Measurements from ENCODE around the gene GNB5.
"Not testable (repeated sequence)": the region's sequence is repeated elsewhere in the genome, so short reads cannot be mapped to it uniquely, and the experiment has no call there.

Gene GNB5

DNA sequence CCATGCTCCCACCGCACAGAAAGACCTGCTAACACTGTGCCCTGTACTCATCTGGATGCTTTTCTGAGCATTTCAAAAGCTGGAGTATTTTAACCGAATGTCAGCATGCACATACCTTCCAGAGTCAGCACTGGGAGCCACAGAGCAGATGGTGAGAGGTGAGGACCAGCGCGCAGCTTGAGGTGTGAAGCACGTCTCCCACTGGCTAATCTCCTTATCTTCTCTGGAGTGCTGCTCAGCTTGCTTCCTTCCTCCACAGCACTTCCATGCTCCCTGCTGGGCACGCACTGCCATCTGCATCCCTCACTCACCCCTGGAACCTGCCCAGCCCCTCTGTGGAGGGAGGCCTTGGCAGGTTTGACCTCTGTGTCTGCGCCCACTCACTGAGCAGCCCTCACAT is at the start of gene GNB5:
GNB5 (minus strand) TSS at position 186 of the 400 bp plus-strand sequence. CDS start 6,716 bp downstream, outside the sequence.
- POLR2A ChIA-PET (ENCODE audit: low non-redundant PET) = no interaction called here
- no peak within 1 kb of the TSS for H3K27ac ChIP-seq
- TF ChIP-seq, protein P1, sequence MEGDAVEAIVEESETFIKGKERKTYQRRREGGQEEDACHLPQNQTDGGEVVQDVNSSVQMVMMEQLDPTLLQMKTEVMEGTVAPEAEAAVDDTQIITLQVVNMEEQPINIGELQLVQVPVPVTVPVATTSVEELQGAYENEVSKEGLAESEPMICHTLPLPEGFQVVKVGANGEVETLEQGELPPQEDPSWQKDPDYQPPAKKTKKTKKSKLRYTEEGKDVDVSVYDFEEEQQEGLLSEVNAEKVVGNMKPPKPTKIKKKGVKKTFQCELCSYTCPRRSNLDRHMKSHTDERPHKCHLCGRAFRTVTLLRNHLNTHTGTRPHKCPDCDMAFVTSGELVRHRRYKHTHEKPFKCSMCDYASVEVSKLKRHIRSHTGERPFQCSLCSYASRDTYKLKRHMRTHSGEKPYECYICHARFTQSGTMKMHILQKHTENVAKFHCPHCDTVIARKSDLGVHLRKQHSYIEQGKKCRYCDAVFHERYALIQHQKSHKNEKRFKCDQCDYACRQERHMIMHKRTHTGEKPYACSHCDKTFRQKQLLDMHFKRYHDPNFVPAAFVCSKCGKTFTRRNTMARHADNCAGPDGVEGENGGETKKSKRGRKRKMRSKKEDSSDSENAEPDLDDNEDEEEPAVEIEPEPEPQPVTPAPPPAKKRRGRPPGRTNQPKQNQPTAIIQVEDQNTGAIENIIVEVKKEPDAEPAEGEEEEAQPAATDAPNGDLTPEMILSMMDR (conservative IDR thresholded peaks at IDR 0.05; ENCODE audit: low read depth) = no peak
- CTCF ChIA-PET = interaction anchor here (0.5 kb wide), 1 partner anchor 1854 kb away, joined by 6 read pairs; no protein-coding TSS in a partner anchor
- DNase-seq (ENCODE audit: low spot score) = no peak

DNA sequence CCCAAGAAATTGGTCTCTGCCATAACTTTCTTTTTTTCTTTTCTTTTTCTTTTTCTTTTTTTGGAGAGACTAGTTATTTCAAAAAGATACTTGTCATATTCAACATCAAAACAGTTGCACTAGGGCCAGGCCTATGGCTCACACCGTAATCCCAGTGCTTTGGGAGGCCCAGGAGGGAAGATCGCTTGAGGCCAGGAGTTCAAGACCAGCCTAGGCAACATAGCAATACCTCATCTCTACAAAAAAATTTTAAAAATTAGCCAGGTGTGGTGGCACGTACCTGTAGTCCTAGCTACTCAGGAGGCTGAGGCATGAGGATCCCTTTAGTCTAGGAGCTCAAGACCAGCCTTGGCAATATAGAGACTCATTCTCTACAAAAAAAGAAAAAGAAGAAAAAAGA is 49.0 kb upstream of the GNB5 start:
- POLR2A ChIA-PET (ENCODE audit: low non-redundant PET) = interaction anchor here (0.6 kb wide), 1 partner anchor 382 kb away, joined by 3 read pairs; no protein-coding TSS in a partner anchor
- TF ChIP-seq, protein P1 (conservative IDR thresholded peaks at IDR 0.05; ENCODE audit: low read depth) = no peak

DNA sequence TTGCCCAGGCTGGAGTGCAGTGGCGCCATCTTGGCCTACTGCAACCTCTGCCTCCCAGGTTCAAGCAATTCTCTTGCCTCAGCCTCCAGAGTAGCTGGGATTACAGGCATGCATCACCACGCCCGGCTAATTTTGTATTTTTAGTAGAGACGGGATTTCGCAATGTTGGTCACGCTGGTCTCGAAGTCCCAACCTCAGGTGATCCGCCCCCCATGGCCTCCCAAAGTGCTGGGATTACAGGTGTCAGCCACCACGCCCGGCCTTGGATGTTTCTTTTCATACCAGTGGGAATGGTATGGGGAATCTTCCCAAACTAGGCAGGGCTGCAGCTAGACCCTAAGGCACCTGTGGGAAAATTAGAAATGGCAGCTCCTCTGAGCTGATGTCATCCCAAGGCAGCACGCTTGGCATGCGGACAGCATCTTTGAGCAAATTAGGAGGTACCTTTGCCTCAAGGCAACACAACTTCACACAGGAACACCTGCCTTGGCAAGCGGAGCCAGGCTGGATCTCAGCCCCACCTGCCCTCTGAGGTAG is 47.9 kb upstream of the GNB5 start:
- DNase-seq (ENCODE audit: low spot score); POLR2A ChIA-PET (ENCODE audit: low non-redundant PET); H3K27ac ChIP-seq: not testable (repeated sequence)
- CTCF ChIA-PET = interaction anchor here (0.6 kb wide), 1 partner anchor 13 kb away, joined by 4 read pairs; no protein-coding TSS in a partner anchor

More for the DNA sequence above, 49.0 kb upstream of the GNB5 start:
- CTCF ChIA-PET = interaction anchor here (1.7 kb wide), 1 partner anchor 12 kb away, joined by 7 read pairs; no protein-coding TSS in a partner anchor
- DNase-seq (ENCODE audit: low spot score) = no peak
- no peak overlapping the region for H3K27ac ChIP-seq

DNA sequence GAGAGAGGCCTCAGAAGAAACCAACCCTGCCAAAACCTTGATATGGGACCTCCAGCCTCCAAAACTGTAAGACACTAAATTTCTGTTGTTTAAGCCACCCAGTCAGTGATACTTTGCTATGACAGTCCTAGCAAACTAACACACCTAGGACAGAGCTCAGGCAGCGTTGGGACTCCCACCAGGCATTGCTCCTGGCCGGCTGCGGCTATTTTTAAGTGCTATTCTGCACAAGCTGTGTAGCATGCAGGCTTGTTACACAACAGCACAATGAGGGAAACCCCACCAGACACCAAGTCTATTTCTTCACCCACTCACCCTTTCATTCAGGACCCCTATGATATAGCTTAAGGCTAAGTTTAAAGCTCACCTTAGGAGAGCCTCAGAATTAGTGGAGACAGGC is 47.0 kb upstream of the GNB5 start:
- CTCF ChIA-PET = no interaction called here
- POLR2A ChIA-PET (ENCODE audit: low non-redundant PET) = no interaction called here
- no peak overlapping the region for H3K27ac ChIP-seq
- TF ChIP-seq, protein P1 (conservative IDR thresholded peaks at IDR 0.05; ENCODE audit: low read depth) = no peak
- DNase-seq (ENCODE audit: low spot score) = no peak

DNA sequence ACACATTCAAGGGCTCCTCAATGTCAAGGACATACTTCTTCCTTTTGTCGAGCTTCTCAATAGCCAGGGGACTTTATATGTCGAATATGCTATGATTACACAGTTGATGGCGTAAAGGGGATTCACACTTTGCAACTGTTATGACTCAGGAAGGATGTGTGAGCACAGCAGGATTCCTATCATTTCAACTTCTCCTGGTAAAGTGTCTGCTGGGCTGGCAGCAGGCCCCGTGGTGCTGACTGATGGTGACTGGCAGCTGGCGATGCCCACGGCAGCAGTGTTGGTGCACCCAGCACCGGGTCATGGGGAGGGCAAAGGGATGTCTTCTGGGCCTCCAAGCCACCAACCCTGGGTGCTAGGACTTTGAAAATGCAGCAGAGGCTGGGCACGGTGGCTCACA is 44.8 kb upstream of the GNB5 start:
- TF ChIP-seq, protein P1 (conservative IDR thresholded peaks at IDR 0.05; ENCODE audit: low read depth) = no peak
- no peak overlapping the region for H3K27ac ChIP-seq
- no peak for DNase-seq (ENCODE audit: low spot score)
- ChIA-PET CTCF (interaction anchor here (0.8 kb wide), 1 partner anchor 28 kb away, joined by 9 read pairs; no protein-coding TSS in a partner anchor), POLR2A (ENCODE audit: low non-redundant PET) (no interaction called here)

DNA sequence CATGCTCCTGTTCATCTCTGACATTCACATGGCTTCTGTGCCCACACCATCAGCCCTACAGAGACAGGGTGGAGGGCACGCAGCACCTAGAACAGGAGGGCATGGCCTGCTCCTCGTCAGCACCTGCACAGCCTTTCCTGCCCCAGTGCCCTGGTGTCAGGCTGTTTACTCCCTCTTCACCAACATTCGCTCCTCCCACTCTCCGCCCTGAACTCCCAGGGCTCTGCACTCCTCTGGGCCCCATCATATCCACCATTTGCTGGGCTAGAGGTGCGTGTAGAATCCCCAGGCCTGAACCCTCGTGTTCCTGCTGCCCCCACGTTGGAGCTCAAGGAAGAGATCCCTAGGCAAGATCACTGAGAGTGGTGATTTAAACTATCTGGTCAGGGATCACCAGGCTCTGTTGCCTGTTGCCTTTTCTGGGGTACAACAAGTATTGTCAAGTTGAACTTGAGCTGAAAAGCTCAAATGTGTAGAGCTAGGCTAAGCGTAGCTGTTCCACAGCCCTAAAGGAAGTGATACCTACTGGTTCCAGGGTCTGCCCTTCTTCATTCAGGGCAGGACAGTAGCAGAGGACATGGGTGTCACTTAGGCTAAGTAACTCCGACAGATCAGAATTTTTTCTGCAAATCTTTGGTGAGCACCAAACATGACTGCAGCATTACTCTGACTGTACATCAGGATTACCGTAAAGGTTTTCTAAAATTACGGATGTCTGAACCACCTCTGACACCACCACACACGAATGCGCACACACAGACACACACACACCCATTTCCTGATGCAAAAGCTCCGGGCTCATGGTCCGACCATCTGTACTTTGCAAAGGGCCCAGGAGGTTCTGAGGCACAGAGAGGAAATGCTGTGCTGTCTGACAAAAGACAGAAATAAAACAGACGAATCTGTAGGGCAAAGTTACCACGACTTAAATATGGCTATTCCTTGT is 43.7 kb upstream of the GNB5 start:
- H3K27ac ChIP-seq = no peak overlapping the region
- POLR2A ChIA-PET (ENCODE audit: low non-redundant PET) = no interaction called here
- TF ChIP-seq, protein P1 (conservative IDR thresholded peaks at IDR 0.05; ENCODE audit: low read depth) = no peak
- no peak for DNase-seq (ENCODE audit: low spot score)
- CTCF ChIA-PET = no interaction called here

Measured in RWPE1 (cell line).